HG03571 (cell line): ENCODE results near the gene GRB14.
"Not testable (repeated sequence)": the region's sequence is repeated elsewhere in the genome, so short reads cannot be mapped to it uniquely, and the experiment has no call there.

Experiments used
- ATAC-seq: cut with Tn5 transposase; IDR thresholded peaks from one replicate; pipeline ENCODE4 v1.9.1; 2021; ENCODE audit not compliant: unreplicated experiment

Gene GRB14

GRCh38 chr2:164620873-164621763, at the start of gene GRB14:
GRB14 (minus strand) TSS chr2:164621482; CDS start chr2:164621309, 173 bp downstream.
- no peak for ATAC-seq

- ATAC-seq: no peak
Observed at GRCh38 chr2:164669291-164669690, 48.0 kb upstream of the GRB14 start.

GRCh38 chr2:164667566-164667965, 46.3 kb upstream of the GRB14 start:
- no peak for ATAC-seq

GRCh38 chr2:164664070-164664469, 42.8 kb upstream of the GRB14 start:
- ATAC-seq: no peak

- ATAC-seq: no peak
Observed at GRCh38 chr2:164662868-164663631, 41.8 kb upstream of the GRB14 start.

GRCh38 chr2:164662066-164662465, 40.8 kb upstream of the GRB14 start:
- no peak for ATAC-seq

- no peak for ATAC-seq
Observed at GRCh38 chr2:164661349-164661748, 40.1 kb upstream of the GRB14 start.

GRCh38 chr2:164657129-164657528, 35.8 kb upstream of the GRB14 start:
- no peak for ATAC-seq

GRCh38 chr2:164655750-164656149, 34.5 kb upstream of the GRB14 start:
- no peak for ATAC-seq

- no peak for ATAC-seq
Observed at GRCh38 chr2:164655336-164655735, 34.1 kb upstream of the GRB14 start.

GRCh38 chr2:164651361-164651760, 30.1 kb upstream of the GRB14 start:
- no peak for ATAC-seq

- ATAC-seq: no peak
Observed at GRCh38 chr2:164644036-164644700, 22.9 kb upstream of the GRB14 start.

GRCh38 chr2:164642946-164643555, 21.8 kb upstream of the GRB14 start:
- ATAC-seq: no peak

- no peak for ATAC-seq
Observed at GRCh38 chr2:164642268-164642667, 21.0 kb upstream of the GRB14 start.

GRCh38 chr2:164628319-164628718, 7.0 kb upstream of the GRB14 start:
- not testable (repeated sequence) for ATAC-seq

- no peak for ATAC-seq
Observed at GRCh38 chr2:164625378-164625971, 4.2 kb upstream of the GRB14 start.

- no peak for ATAC-seq
Observed at GRCh38 chr2:164624316-164624715, 3.0 kb upstream of the GRB14 start.

GRCh38 chr2:164622338-164623106, 1.2 kb upstream of the GRB14 start:
- ATAC-seq: no peak

- ATAC-seq: no peak
Observed at GRCh38 chr2:164621764-164622105, 453 bp upstream of the GRB14 start.

GRCh38 chr2:164620457-164620856, 825 bp downstream of the GRB14 start:
- ATAC-seq: no peak
